Prostate gland (tissue), 2 donors: ENCODE measurements around the gene LRCH3.

Experiments
- CTCF ChIP-seq, 4 experiments: fragments of 200-600 bp in 2 of 4; fragments of 450-650 bp in 2 of 4; sonication (generic) in 2 of 4; IDR thresholded peaks; 1 replicate in 3 of 4; 2 replicates in 1 of 4; pipeline ENCODE4 v1.5.1; 2016 to 2019; ENCODE audit warnings: antibody characterized with exemption in 4 of 4, mild to moderate bottlenecking in 2 of 4, moderate library complexity in 2 of 4
- POLR2AphosphoS5 ChIP-seq: sonication (generic); formaldehyde crosslinking; IDR thresholded peaks from one replicate; pipeline ENCODE4 v1.6.1; 2017; ENCODE audit warnings: antibody characterized with exemption

GRCh38 chr3:197753263-197753662 is 37.8 kb upstream of the LRCH3 start:
- TF ChIP-seq CTCF (IDR thresholded peaks at IDR 0.05) (no peak), POLR2AphosphoS5 (no peak)
